Esophagus muscularis mucosa (tissue), 4 donors: Measurements from ENCODE around the gene ROBO1. TPM values are rescaled to one million over a fixed set of nuclear protein-coding genes. Genes with fewer than 3 reads are reported as not detected.

Experiments used
- DNase-seq: peaks from one replicate; pipeline ENCODE4 v3.0.0-alpha.2; 2017; ENCODE audit errors: extremely low spot score
- H3K27ac ChIP-seq, 4 donors: fragments of 200-600 bp; sonication (generic); replicated peaks in 1 of 4; 1 replicate in 3 of 4; 2 replicates in 1 of 4; pipeline ENCODE4 v1.5.1; 2016 to 2019; ENCODE audit warnings: mild to moderate bottlenecking in 1 of 4
- H3K27me3 ChIP-seq, 4 donors: fragments of 200-600 bp; sonication (generic); one replicate each; pipeline versions ENCODE4 v1.5.1 to v1.6.0; 2016 to 2019
- H3K36me3 ChIP-seq, 4 donors: fragments of 200-600 bp; sonication (generic); one replicate each; pipeline ENCODE4 v1.5.1; 2016 to 2019
- H3K4me1 ChIP-seq, 4 donors: fragments of 200-600 bp; sonication (generic); one replicate each; pipeline ENCODE4 v1.5.1; 2016 to 2019
- H3K4me3 ChIP-seq, 4 donors: fragments of 200-600 bp; sonication (generic); 1 replicate in 2 of 4; 2 replicates in 2 of 4; pipeline ENCODE4 v1.5.1; 2016 to 2019; ENCODE audit warnings: mild to moderate bottlenecking in 4 of 4, moderate library complexity in 1 of 4
- H3K9me3 ChIP-seq, 4 donors: fragments of 200-600 bp; sonication (generic); 1 replicate in 3 of 4; 2 replicates in 1 of 4; pipeline ENCODE4 v1.5.1; 2016 to 2019
- CTCF ChIP-seq, 3 experiments: fragments of 200-600 bp in 2 of 3; fragments of 450-650 bp in 1 of 3; sonication (generic) in 2 of 3; IDR thresholded peaks; one replicate each; pipeline ENCODE4 v1.5.1; 2017 to 2019; ENCODE audit warnings: antibody characterized with exemption in 3 of 3, mild to moderate bottlenecking in 2 of 3, moderate library complexity in 1 of 3
- EP300 ChIP-seq: sonication (generic); formaldehyde crosslinking; IDR thresholded peaks from one replicate; pipeline ENCODE4 v1.6.1; 2017; ENCODE audit warnings: antibody characterized with exemption
- POLR2A ChIP-seq: fragments of 450-650 bp; IDR thresholded peaks from one replicate; pipeline ENCODE4 v1.6.1; 2017; ENCODE audit warnings: antibody characterized with exemption, moderate library complexity, mild to moderate bottlenecking, low read depth
- POLR2AphosphoS5 ChIP-seq, 2 donors: sonication (generic); formaldehyde crosslinking; IDR thresholded peaks; one replicate each; pipeline ENCODE4 v1.6.1; 2017; ENCODE audit warnings: antibody characterized with exemption in 2 of 2
- WGBS: methylation state at CpG from one replicate; pipeline ENCODE4 v1.1.5; 2018; 5-methylcytosine and 5-hydroxymethylcytosine counted together
- intact Hi-C: fragments of 100-400 bp; cut with DNase I; formaldehyde crosslinking; loops from one replicate; pipeline ENCODE4 v1.15.1; 2023
- total RNA-seq, 4 donors: library from RNA; depleted of rRNA; stranded (reverse); fragments of >200 nt; gene quantifications; one replicate each; pipeline versions ENCODE4 v1.1.0 to v1.2.1, GENCODE V29; 2016

The ROBO1 gene
- total RNA-seq, 4 donors from 2014 or later, result 9.6 to 14.2 (median 12.6) TPM

GRCh38 chr3:79257791-79258190 is 510.0 kb downstream of the ROBO1 start:
- no peak overlapping the region for H3K27ac ChIP-seq
- no peaks in the 10 kb centered on the region for H3K4me1 ChIP-seq
- no peak for TF ChIP-seq EP300
- TF ChIP-seq POLR2AphosphoS5 (IDR thresholded peaks at IDR 0.05), result no peak
- no peak for TF ChIP-seq CTCF (IDR thresholded peaks at IDR 0.05)
- TF ChIP-seq POLR2A, result no peak
- no peak overlapping the region for H3K4me3 ChIP-seq
- no peaks in the 10 kb centered on the region for H3K9me3 ChIP-seq
- WGBS, result 58% methylated on average over 1 of the region's 1 CpG
- intact Hi-C loops, result no loop called here
- H3K36me3 ChIP-seq, result no peaks in the 10 kb centered on the region
- no peaks in the 10 kb centered on the region for H3K27me3 ChIP-seq
- DNase-seq, result no peak

GRCh38 chr3:79255702-79256101 is 512.1 kb downstream of the ROBO1 start:
- TF ChIP-seq CTCF (IDR thresholded peaks at IDR 0.05) (no peak), EP300 (no peak), POLR2AphosphoS5 (IDR thresholded peaks at IDR 0.05) (no peak), POLR2A (no peak)
- DNase-seq, result no peak
- WGBS, result 71% methylated on average over 2 of the region's 2 CpGs
- Histone ChIP-seq H3K4me3 (no peak overlapping the region), H3K27ac (no peak overlapping the region), H3K36me3 (no peaks in the 10 kb centered on the region), H3K27me3 (no peaks in the 10 kb centered on the region), H3K9me3 (no peaks in the 10 kb centered on the region), H3K4me1 (no peaks in the 10 kb centered on the region)
- intact Hi-C loops, result no loop called here

DNA sequence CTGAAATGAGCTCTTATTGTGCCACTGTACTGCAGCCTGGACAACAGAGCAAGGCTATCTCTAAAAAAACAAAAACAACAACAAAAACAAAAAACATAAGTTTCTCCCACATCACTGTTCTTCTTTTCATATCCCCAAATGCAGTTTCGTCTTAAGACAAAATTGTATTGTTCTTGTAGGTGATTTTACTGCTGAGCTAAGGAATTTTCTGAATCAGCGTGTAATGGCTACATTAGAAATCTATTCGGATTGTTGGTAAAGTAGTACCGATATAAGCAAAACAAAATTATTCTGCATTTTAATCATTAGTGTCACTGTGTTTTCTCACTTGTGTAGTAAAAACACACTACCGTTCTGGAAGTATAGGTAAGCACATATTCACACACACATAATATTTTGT is 512.5 kb downstream of the ROBO1 start:
- H3K27me3 ChIP-seq, result no peaks in the 10 kb centered on the region
- no peak overlapping the region for H3K4me3 ChIP-seq
- no peak for TF ChIP-seq CTCF (IDR thresholded peaks at IDR 0.05)
- no peak for TF ChIP-seq EP300
- TF ChIP-seq POLR2AphosphoS5 (IDR thresholded peaks at IDR 0.05), result no peak
- TF ChIP-seq POLR2A, result no peak
- H3K36me3 ChIP-seq, result no peaks in the 10 kb centered on the region
- no peaks in the 10 kb centered on the region for H3K4me1 ChIP-seq
- 91% methylated on average over 5 of the region's 5 CpGs for WGBS
- DNase-seq, result no peak
- no peaks in the 10 kb centered on the region for H3K9me3 ChIP-seq
- H3K27ac ChIP-seq, result no peak overlapping the region
- intact Hi-C loops, result no loop called here

DNA sequence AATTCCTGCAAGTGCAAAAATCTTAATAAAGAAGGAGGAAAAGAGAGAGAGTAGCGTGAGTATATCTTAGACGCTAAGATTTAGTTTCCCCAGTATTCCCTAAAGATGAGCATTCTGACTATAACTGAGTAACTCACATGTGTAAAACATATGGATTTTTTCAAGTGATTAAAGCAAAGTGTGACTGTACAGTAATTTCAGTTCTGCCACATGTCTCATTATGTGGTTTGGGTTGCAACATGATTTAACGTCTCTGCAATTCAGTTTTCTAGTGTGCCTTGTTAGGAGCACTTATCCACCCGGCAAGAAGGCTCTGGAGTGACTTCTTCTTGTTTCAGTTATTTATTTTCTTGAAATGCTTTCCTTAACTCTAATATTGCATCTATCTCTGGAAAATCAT is 514.1 kb downstream of the ROBO1 start:
- H3K27ac ChIP-seq, result no peak overlapping the region
- no peaks in the 10 kb centered on the region for H3K9me3 ChIP-seq
- TF ChIP-seq CTCF (IDR thresholded peaks at IDR 0.05), result no peak
- no peak for TF ChIP-seq POLR2AphosphoS5 (IDR thresholded peaks at IDR 0.05)
- TF ChIP-seq EP300, result no peak
- TF ChIP-seq POLR2A, result no peak
- no peak overlapping the region for H3K4me3 ChIP-seq
- no peaks in the 10 kb centered on the region for H3K27me3 ChIP-seq
- H3K36me3 ChIP-seq, result no peaks in the 10 kb centered on the region
- no peak for DNase-seq
- WGBS, result 86% methylated on average over 4 of the region's 4 CpGs
- H3K4me1 ChIP-seq, result no peaks in the 10 kb centered on the region
- intact Hi-C loops, result no loop called here

GRCh38 chr3:79253271-79253670 is 514.5 kb downstream of the ROBO1 start:
- H3K27ac ChIP-seq, result no peak overlapping the region
- no peaks in the 10 kb centered on the region for H3K36me3 ChIP-seq
- peaks cover 0 to 4% (median under 1%) of the 10 kb centered on the region in 4 donors for H3K4me1 ChIP-seq
- no peak overlapping the region for H3K4me3 ChIP-seq
- H3K9me3 ChIP-seq, result no peaks in the 10 kb centered on the region
- no peaks in the 10 kb centered on the region for H3K27me3 ChIP-seq
- TF ChIP-seq EP300 (no peak), CTCF (IDR thresholded peaks at IDR 0.05) (no peak), POLR2AphosphoS5 (IDR thresholded peaks at IDR 0.05) (no peak), POLR2A (no peak)
- 48% methylated on average over 2 of the region's 2 CpGs for WGBS
- DNase-seq, result no peak
- intact Hi-C loops, result no loop called here
